Activated naive CD8-positive, alpha-beta T cell treated with anti-CD3 and anti-CD28 coated beads, Interleukin-2, amount 50 U/mL, for 24 hours (primary cell): ENCODE results near the gene FGGY.
A peak's percentile ranks its signal among the peaks of the same experiment; 100 is the strongest.

Experiments used
- ATAC-seq: fragments of 150-1000 bp; cut with Tn5 transposase; one replicate; pipeline ENCODE4 v1.10.0; 2021
- DNase-seq: peaks from one replicate; pipeline ENCODE4 v3.0.0; 2021
- H3K27ac Mint-ChIP-seq: one replicate; pipeline ENCODE4 v1.8.0; 2021; ENCODE audit warnings: mild to moderate bottlenecking, mixed read lengths
- H3K27me3 Mint-ChIP-seq: one replicate; pipeline ENCODE4 v1.8.0; 2021; ENCODE audit warnings: mixed read lengths
- H3K36me3 Mint-ChIP-seq: one replicate; pipeline ENCODE4 v1.8.0; 2021; ENCODE audit warnings: low read depth, mixed read lengths
- H3K4me1 Mint-ChIP-seq: one replicate; pipeline ENCODE4 v1.8.0; 2021; ENCODE audit warnings: mixed read lengths
- H3K4me3 Mint-ChIP-seq: one replicate; pipeline ENCODE4 v1.8.0; 2021; ENCODE audit warnings: mild to moderate bottlenecking, moderate library complexity, mixed read lengths
- H3K9me3 Mint-ChIP-seq: one replicate; pipeline ENCODE4 v1.8.0; 2021; ENCODE audit warnings: mixed read lengths

The FGGY gene

GRCh38 chr1:59498640-59499039, 201.7 kb downstream of the FGGY start:
- no peak for DNase-seq
- peaks cover 4% of the 10 kb centered on the region for H3K36me3 Mint-ChIP-seq
- H3K27me3 Mint-ChIP-seq: no peaks in the 10 kb centered on the region
- H3K4me1 Mint-ChIP-seq: peaks cover 6% of the 10 kb centered on the region
- no peak overlapping the region for H3K27ac Mint-ChIP-seq
- no peak for ATAC-seq
- no peak overlapping the region for H3K4me3 Mint-ChIP-seq
- H3K9me3 Mint-ChIP-seq: no peaks in the 10 kb centered on the region

DNA sequence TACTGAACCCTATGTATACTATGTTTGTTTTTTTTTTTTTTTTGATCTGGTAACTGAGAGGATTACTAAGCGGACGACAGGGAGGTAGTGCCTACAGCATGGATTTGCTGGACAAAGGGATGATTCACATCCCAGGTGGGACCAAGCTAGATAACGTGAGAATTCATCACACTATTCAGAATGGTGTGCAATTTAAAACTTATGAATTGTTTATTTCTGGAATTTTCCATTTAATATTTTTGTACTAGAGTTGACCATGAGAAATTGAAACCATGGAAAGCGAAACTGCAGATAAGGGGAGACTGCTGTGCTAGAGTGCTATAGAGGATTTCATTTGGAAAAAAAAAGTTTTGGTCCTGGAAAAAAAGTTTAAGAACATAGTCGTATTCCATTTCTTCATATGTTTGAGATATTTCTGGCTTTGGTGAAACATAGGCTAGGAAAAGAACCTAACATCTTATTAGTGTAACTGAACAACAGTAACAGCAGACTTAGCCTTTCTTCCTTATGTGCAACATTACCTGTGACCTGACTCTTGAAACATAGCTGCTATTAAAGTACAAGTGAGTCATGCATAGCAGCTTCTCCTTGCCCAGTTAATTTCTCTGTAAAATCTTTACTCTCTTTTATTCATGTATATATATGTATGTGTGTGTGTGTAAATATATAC, 202.5 kb downstream of the FGGY start:
- no peaks in the 10 kb centered on the region for H3K9me3 Mint-ChIP-seq
- no peak for ATAC-seq
- H3K27ac Mint-ChIP-seq: no peak overlapping the region
- H3K27me3 Mint-ChIP-seq: no peaks in the 10 kb centered on the region
- H3K36me3 Mint-ChIP-seq: peaks cover 4% of the 10 kb centered on the region
- no peak overlapping the region for H3K4me3 Mint-ChIP-seq
- peaks cover 7% of the 10 kb centered on the region for H3K4me1 Mint-ChIP-seq
- no peak for DNase-seq

GRCh38 chr1:59499943-59500569, 203.2 kb downstream of the FGGY start:
- H3K4me3 Mint-ChIP-seq: no peak overlapping the region
- peaks cover 8% of the 10 kb centered on the region for H3K4me1 Mint-ChIP-seq
- H3K27ac Mint-ChIP-seq: no peak overlapping the region
- DNase-seq (no peak), ATAC-seq (no peak)
- H3K36me3 Mint-ChIP-seq: peaks cover 4% of the 10 kb centered on the region
- no peaks in the 10 kb centered on the region for H3K9me3 Mint-ChIP-seq
- H3K27me3 Mint-ChIP-seq: no peaks in the 10 kb centered on the region

DNA sequence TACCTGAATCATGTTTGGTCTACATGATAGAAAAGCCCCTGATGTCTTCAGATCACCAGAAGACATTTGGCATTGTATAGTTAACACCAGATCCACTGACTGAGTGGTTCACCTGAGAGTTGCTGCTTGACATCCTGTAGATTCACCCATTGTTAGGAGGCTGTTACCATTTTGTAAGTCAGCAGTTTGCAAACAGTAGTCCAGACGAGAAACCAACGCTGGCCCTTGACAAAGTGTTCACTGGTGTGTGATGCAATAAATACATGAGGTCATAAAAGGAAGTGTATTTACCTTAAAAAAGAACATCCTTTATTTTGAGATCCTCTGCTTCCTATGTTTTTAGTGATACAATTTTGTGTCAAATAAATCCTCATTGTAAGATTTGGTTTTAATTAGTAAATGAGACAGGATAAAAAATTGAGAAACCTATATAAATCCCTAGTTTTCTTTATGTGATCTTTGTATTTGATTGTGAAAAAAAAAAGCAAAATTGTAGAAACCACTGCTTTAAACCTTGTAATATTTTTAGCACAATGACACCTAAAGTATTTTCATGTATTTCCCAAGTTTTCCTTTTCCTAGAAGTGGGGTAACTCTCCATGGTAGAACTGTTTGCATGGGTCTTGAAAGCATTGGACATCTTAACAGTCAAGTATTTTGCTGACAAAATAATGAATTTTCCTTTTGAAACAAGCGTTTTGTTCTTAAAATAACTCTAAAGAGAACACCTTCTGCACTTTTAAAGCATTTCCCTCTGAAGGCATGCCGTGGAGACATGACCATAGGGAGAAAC, 204.3 kb downstream of the FGGY start:
- no peaks in the 10 kb centered on the region for H3K27me3 Mint-ChIP-seq
- H3K4me1 Mint-ChIP-seq: peaks cover 8% of the 10 kb centered on the region
- H3K27ac Mint-ChIP-seq: no peak overlapping the region
- no peak for ATAC-seq
- no peak for DNase-seq
- no peak overlapping the region for H3K4me3 Mint-ChIP-seq
- H3K9me3 Mint-ChIP-seq: no peaks in the 10 kb centered on the region
- peaks cover 2% of the 10 kb centered on the region for H3K36me3 Mint-ChIP-seq

DNA sequence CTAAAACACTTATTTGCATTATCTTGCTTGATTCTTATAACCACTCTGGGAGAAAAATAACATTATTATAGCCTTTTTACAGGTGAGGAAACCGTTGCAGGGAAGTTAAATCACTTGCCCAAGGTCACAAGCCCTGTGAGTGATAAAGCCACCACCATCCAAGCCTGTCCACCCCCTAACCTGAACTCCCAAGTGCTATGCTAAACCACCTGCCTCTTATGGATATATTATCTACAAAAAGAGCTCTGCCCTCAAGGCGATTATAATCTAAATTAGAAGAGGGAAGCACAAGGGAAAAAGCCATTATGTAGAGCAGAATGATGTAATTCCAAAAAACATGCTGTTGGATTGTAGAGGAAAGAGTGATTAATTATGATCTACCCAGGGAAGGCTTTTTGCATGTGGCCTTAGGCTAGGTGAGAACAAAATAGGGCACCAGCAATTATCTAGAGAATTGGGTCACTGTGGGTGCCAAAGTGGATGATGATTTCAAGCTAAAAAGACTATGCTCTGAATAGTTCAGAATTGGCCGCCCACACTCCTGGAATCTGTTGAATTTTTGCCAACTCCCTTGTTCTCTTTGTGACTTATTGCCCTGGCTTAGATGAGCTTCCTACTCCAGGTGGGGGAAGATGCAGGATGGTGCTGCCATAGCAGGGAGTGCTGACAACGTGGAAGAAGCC, 205.3 kb downstream of the FGGY start:
- no peaks in the 10 kb centered on the region for H3K9me3 Mint-ChIP-seq
- no peak overlapping the region for H3K4me3 Mint-ChIP-seq
- peaks cover 2% of the 10 kb centered on the region for H3K36me3 Mint-ChIP-seq
- no peaks in the 10 kb centered on the region for H3K27me3 Mint-ChIP-seq
- no peak overlapping the region for H3K27ac Mint-ChIP-seq
- ATAC-seq (no peak), DNase-seq (no peak)
- peaks cover 12% of the 10 kb centered on the region for H3K4me1 Mint-ChIP-seq

GRCh38 chr1:59504276-59504675, 207.4 kb downstream of the FGGY start:
- Mint-ChIP-seq H3K36me3 (no peaks in the 10 kb centered on the region), H3K4me1 (peaks cover 12% of the 10 kb centered on the region), H3K27me3 (no peaks in the 10 kb centered on the region), H3K27ac (peak overlapping the region; percentile 49), H3K9me3 (no peaks in the 10 kb centered on the region), H3K4me3 (no peak overlapping the region)
- ATAC-seq: peak; percentile 24
- no peak for DNase-seq

- Mint-ChIP-seq H3K4me3 (no peak overlapping the region), H3K4me1 (peaks cover 12% of the 10 kb centered on the region), H3K27me3 (no peaks in the 10 kb centered on the region), H3K9me3 (no peaks in the 10 kb centered on the region), H3K36me3 (no peaks in the 10 kb centered on the region), H3K27ac (no peak overlapping the region)
- DNase-seq (no peak), ATAC-seq (no peak)
Observed at GRCh38 chr1:59505596-59506028, 208.7 kb downstream of the FGGY start.

DNA sequence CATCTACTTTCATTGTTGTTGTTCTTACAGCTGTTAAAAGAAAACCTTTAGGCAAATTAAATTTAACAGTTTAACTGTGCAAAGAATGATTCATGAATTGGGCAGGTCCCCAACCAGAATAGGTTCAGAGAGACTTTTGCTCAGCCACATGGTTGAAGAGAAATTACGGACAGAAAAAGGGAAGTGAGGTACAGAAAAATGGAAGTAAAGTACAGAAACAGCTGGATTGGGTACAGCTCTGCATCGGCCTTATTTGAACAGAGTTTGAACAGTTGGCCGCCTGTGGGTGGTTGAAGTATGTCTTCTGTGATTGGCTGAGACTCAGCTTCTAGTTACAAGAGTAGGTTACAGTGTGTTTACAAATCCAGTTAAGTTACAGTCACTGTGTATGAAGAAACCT, 210.1 kb downstream of the FGGY start:
- Mint-ChIP-seq H3K27me3 (no peaks in the 10 kb centered on the region), H3K4me1 (peaks cover 8% of the 10 kb centered on the region), H3K27ac (no peak overlapping the region), H3K9me3 (no peaks in the 10 kb centered on the region), H3K4me3 (no peak overlapping the region), H3K36me3 (no peaks in the 10 kb centered on the region)
- ATAC-seq (no peak), DNase-seq (no peak)

- H3K4me3 Mint-ChIP-seq: no peak overlapping the region
- peaks cover 5% of the 10 kb centered on the region for H3K4me1 Mint-ChIP-seq
Observed at GRCh38 chr1:59509341-59509875, 212.5 kb downstream of the FGGY start.

GRCh38 chr1:59510249-59510648, 213.4 kb downstream of the FGGY start:
- H3K4me3 Mint-ChIP-seq: no peak overlapping the region
- no peak for DNase-seq
- peaks cover 2% of the 10 kb centered on the region for H3K36me3 Mint-ChIP-seq
- H3K27me3 Mint-ChIP-seq: no peaks in the 10 kb centered on the region
- no peak overlapping the region for H3K27ac Mint-ChIP-seq
- no peaks in the 10 kb centered on the region for H3K9me3 Mint-ChIP-seq
- peaks cover 4% of the 10 kb centered on the region for H3K4me1 Mint-ChIP-seq
- no peak for ATAC-seq

More at GRCh38 chr1:59509341-59509875, 212.5 kb downstream of the FGGY start:
- no peaks in the 10 kb centered on the region for H3K27me3 Mint-ChIP-seq
- no peaks in the 10 kb centered on the region for H3K9me3 Mint-ChIP-seq
- peaks cover 2% of the 10 kb centered on the region for H3K36me3 Mint-ChIP-seq
- no peak overlapping the region for H3K27ac Mint-ChIP-seq
- ATAC-seq (no peak), DNase-seq (no peak)

- no peaks in the 10 kb centered on the region for H3K9me3 Mint-ChIP-seq
- no peak for ATAC-seq
- no peaks in the 10 kb centered on the region for H3K27me3 Mint-ChIP-seq
- H3K36me3 Mint-ChIP-seq: peaks cover 2% of the 10 kb centered on the region
- H3K27ac Mint-ChIP-seq: no peak overlapping the region
- H3K4me1 Mint-ChIP-seq: peaks cover 4% of the 10 kb centered on the region
- no peak for DNase-seq
- H3K4me3 Mint-ChIP-seq: no peak overlapping the region
Observed at GRCh38 chr1:59511476-59512465, 214.9 kb downstream of the FGGY start.

GRCh38 chr1:59512702-59513101, 215.8 kb downstream of the FGGY start:
- DNase-seq (no peak), ATAC-seq (no peak)
- Mint-ChIP-seq H3K27me3 (no peaks in the 10 kb centered on the region), H3K36me3 (peaks cover 6% of the 10 kb centered on the region), H3K4me1 (no peaks in the 10 kb centered on the region), H3K4me3 (no peak overlapping the region), H3K9me3 (no peaks in the 10 kb centered on the region), H3K27ac (no peak overlapping the region)

DNA sequence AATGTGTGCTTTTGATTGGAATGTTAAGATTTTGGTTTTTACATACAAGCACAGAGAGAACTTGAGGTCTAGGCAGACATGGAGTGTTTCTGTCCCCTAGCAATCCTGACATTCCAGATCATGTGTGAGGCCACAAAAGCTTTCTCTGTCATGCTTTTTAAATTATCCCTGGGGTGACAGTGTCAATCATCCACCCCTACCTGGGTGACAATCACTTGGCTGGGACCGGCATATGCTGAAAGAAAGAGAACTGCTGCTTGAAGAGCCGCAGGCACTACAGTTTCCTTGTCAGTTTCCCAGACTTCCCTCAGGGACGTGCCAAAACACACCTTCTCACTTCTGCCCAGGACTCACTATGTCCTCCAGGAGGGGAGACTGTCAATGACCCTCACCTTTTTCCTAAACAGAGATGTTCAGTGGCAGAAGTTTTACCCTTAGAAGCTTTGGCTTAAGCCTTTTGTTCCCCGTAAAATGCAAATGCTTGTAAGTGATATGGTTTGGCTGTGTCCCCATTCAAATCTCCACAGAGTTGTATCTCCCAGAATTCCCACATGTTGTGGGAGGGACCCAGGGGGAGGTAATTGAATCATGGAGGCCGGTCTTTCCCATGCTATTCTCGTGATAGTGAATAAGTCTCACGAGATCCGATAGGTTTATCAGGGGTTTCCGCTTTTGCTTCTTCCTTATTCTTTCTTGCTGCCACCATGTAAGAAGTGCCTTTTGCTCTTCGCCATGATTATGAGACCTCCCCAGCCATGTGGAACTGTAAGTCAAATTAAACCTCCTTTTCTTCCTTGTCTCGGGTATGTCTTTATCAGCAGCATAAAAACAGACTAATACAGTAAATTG, 217.4 kb downstream of the FGGY start:
- ATAC-seq (no peak), DNase-seq (no peak)
- H3K4me3 Mint-ChIP-seq: no peak overlapping the region
- H3K4me1 Mint-ChIP-seq: no peaks in the 10 kb centered on the region
- H3K27me3 Mint-ChIP-seq: no peaks in the 10 kb centered on the region
- no peaks in the 10 kb centered on the region for H3K9me3 Mint-ChIP-seq
- H3K27ac Mint-ChIP-seq: no peak overlapping the region
- peaks cover 6% of the 10 kb centered on the region for H3K36me3 Mint-ChIP-seq
